ENCODE measurements around the gene SHB.

GRCh38 chr9:38044706-38045105 lies 24.3 kb downstream of the SHB start:
- TF ChIP-seq NR1H2 (CRISPR knock-in tag; IDR thresholded peaks at IDR 0.05) (no peak), CTCF (IDR thresholded peaks at IDR 0.05) (no peak), KAT7 (CRISPR knock-in tag; IDR thresholded peaks at IDR 0.05; ENCODE audit: borderline replicate concordance) (no peak), ZNF263 (CRISPR knock-in tag; IDR thresholded peaks at IDR 0.05; ENCODE audit: low read depth) (no peak), JUN (CRISPR knock-in tag; IDR thresholded peaks at IDR 0.05) (no peak), NR2C2 (CRISPR knock-in tag; IDR thresholded peaks at IDR 0.05) (no peak), SMAD3 (CRISPR knock-in tag; IDR thresholded peaks at IDR 0.05; ENCODE audit: borderline replicate concordance) (no peak), IRF1 (CRISPR knock-in tag; IDR thresholded peaks at IDR 0.05) (no peak), MAX (CRISPR knock-in tag; IDR thresholded peaks at IDR 0.05) (no peak), E2F4 (CRISPR knock-in tag; IDR thresholded peaks at IDR 0.05; ENCODE audit: borderline replicate concordance, low read depth) (no peak), GTF2I (CRISPR knock-in tag; conservative IDR thresholded peaks at IDR 0.05) (no peak), CDX4 (CRISPR knock-in tag; IDR thresholded peaks at IDR 0.05; ENCODE audit: borderline replicate concordance) (no peak)

All from WTC11 (cell line).